ENCODE measurements around the gene TRPM8. TPM values are rescaled to one million over a fixed set of nuclear protein-coding genes. Genes with fewer than 3 reads are reported as not detected.

TRPM8 gene
- total and polyA plus RNA-seq, 2 experiments from 2014 or later = 0.83 TPM; not detected in 1

DNA sequence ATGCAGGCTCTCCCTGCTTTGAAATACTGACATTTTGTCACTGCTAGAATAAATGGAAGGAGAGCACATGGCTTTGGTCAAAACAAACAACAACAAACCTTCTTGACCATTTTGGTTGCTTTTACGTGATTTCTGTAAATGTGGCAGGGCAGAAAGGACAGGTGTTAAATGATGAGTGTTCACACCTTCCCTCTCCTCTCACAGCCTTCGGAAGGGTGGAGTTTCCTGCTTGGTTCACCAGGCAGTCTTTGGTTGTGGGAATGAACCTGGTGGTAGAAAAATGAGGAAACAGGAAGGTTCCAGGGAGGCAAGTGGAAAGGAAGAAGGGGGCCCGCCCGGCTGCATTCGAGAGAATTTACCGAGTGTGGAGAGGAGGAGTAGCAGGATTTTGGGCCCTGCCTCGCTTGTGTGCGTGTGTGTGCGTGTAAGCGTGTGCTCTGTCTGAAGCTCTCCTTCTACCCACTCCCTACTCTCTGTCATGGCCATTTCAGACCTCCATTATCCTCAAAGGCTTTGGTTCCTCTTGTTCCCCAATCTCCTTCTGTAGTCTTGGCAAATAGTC is 109.6 kb downstream of the TRPM8 start:
- no peak for TF ChIP-seq CTCF (IDR thresholded peaks at IDR 0.05; ENCODE audit: low read depth, low read length)
- Histone ChIP-seq H3K4me1 (ENCODE audit: low read depth) (peaks cover 5% of the 10 kb centered on the region), H3K36me3 (no peaks in the 10 kb centered on the region), H3K9me3 (ENCODE audit: low read depth) (no peaks in the 10 kb centered on the region), H3K27me3 (no peaks in the 10 kb centered on the region), H3K4me3 (no peak overlapping the region), H3K27ac (no peak overlapping the region)
- no peak for DNase-seq (ENCODE audit: low read depth in 1 of 2, low spot score in 1 of 2)

GRCh38 chr2:234027641-234028040 is 110.5 kb downstream of the TRPM8 start:
- no peaks in the 10 kb centered on the region for H3K27me3 ChIP-seq
- no peak for DNase-seq (ENCODE audit: low read depth in 1 of 2, low spot score in 1 of 2)
- TF ChIP-seq CTCF (IDR thresholded peaks at IDR 0.05; ENCODE audit: low read depth, low read length) = no peak
- H3K36me3 ChIP-seq = no peaks in the 10 kb centered on the region
- H3K4me3 ChIP-seq = no peak overlapping the region
- H3K9me3 ChIP-seq (ENCODE audit: low read depth) = no peaks in the 10 kb centered on the region
- peaks cover 5% of the 10 kb centered on the region for H3K4me1 ChIP-seq (ENCODE audit: low read depth)
- no peak overlapping the region for H3K27ac ChIP-seq

DNA sequence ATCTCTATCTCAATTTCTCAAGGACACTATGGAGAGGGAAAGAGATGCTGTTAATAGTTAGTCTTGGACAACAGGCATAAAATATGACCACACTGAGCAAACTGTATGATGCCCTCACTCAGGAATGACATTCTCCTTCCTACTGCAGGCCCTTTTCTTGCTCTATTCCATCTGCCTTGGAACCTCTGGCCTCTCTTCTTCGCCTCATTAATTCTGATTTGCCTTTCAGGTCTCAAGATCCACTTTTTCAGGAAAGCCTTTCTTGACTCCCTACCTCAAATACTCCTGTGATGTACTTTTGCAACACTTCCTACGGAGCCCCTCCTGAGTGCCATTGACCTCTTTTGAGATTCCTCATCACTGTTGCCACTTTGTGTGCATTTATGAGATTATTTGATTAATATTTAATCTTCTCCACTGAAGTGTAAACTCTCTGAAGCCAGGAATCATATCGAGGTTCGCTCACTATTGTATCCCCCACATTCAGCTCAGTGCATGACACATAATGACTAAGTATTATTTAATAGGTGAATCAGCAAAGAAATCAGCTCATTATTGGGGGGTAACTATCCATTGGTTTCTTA is 112.1 kb downstream of the TRPM8 start:
- no peaks in the 10 kb centered on the region for H3K27me3 ChIP-seq
- H3K4me3 ChIP-seq = no peak overlapping the region
- H3K9me3 ChIP-seq (ENCODE audit: low read depth) = no peaks in the 10 kb centered on the region
- H3K4me1 ChIP-seq (ENCODE audit: low read depth) = peaks cover 5% of the 10 kb centered on the region
- no peaks in the 10 kb centered on the region for H3K36me3 ChIP-seq
- TF ChIP-seq CTCF (IDR thresholded peaks at IDR 0.05; ENCODE audit: low read depth, low read length) = no peak
- no peak for DNase-seq (ENCODE audit: low read depth in 1 of 2, low spot score in 1 of 2)
- H3K27ac ChIP-seq = no peak overlapping the region

DNA sequence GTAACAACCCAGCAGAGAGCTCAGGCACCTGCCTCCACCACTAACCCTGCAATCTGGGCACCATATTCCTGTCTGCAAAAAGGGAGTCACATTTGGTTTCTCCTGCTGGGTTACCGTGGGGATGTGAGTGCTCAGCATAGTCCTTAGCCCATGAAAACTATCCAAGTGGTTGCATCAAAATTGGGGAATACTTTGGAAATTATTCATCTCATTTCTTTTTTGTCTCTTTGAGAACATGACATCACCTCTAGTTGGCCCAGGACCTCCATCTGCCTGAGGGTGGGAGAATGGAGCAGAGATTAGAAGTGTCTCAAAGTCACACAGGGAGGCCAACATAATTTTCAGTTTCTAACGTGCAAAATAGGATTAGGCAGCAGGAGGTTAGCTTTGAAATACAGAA is 114.0 kb downstream of the TRPM8 start:
- H3K4me1 ChIP-seq (ENCODE audit: low read depth) = peaks cover 2% of the 10 kb centered on the region
- TF ChIP-seq CTCF (IDR thresholded peaks at IDR 0.05; ENCODE audit: low read depth, low read length) = no peak
- no peaks in the 10 kb centered on the region for H3K36me3 ChIP-seq
- no peaks in the 10 kb centered on the region for H3K27me3 ChIP-seq
- H3K4me3 ChIP-seq = no peak overlapping the region
- no peak overlapping the region for H3K27ac ChIP-seq
- DNase-seq (ENCODE audit: low read depth in 1 of 2, low spot score in 1 of 2) = no peak
- no peaks in the 10 kb centered on the region for H3K9me3 ChIP-seq (ENCODE audit: low read depth)

- DNase-seq (ENCODE audit: low read depth in 1 of 2, low spot score in 1 of 2) = peak in 1 of 2 donors; percentile 5
- H3K4me1 ChIP-seq (ENCODE audit: low read depth) = no peaks in the 10 kb centered on the region
- H3K4me3 ChIP-seq = no peak overlapping the region
- no peaks in the 10 kb centered on the region for H3K9me3 ChIP-seq (ENCODE audit: low read depth)
- no peaks in the 10 kb centered on the region for H3K36me3 ChIP-seq
- no peak overlapping the region for H3K27ac ChIP-seq
- TF ChIP-seq CTCF (IDR thresholded peaks at IDR 0.05; ENCODE audit: low read depth, low read length) = no peak
- no peaks in the 10 kb centered on the region for H3K27me3 ChIP-seq
Observed at GRCh38 chr2:234032279-234032856, 115.2 kb downstream of the TRPM8 start.

Data from cardiac muscle cell (in vitro differentiated cells and primary cell).